Measurements from ENCODE around the gene PCBP3. TPM values are rescaled to one million over a fixed set of nuclear protein-coding genes. Genes with fewer than 3 reads are reported as not detected.

Gene PCBP3
- total RNA-seq, 1 experiment from 2014 or later: 15.2 TPM

- peaks cover 47% of the 10 kb centered on the region for H3K4me1 ChIP-seq (replicated peaks)
- H3K4me3 ChIP-seq: peak overlapping the region; percentile 26
- peak overlapping the region; percentile 83 for H3K27ac ChIP-seq
- peak; percentile 86 to 91 for DNase-seq (ENCODE audit: low read depth in 1 of 2, low spot score in 2 of 2)
- H3K27me3 ChIP-seq (replicated peaks): no peaks in the 10 kb centered on the region
- H3K36me3 ChIP-seq: peaks cover 10% of the 10 kb centered on the region
- H3K9me3 ChIP-seq (replicated peaks): no peaks in the 10 kb centered on the region
These were observed 221.7 kb downstream of the PCBP3 start for GRCh38 chr21:45865106-45865835.

- H3K9me3 ChIP-seq (replicated peaks): no peaks in the 10 kb centered on the region
- H3K27ac ChIP-seq: peak overlapping the region; percentile 83
- no peaks in the 10 kb centered on the region for H3K27me3 ChIP-seq (replicated peaks)
These were observed 223.0 kb downstream of the PCBP3 start for GRCh38 chr21:45866551-45866950.

GRCh38 chr21:45867041-45867666, 223.6 kb downstream of the PCBP3 start:
- peak in 1 of 2 experiments; percentile 35 for DNase-seq (ENCODE audit: low read depth in 1 of 2, low spot score in 2 of 2)
- Histone ChIP-seq H3K27ac (no peak overlapping the region), H3K36me3 (peaks cover 12% of the 10 kb centered on the region), H3K27me3 (replicated peaks) (no peaks in the 10 kb centered on the region), H3K4me3 (no peak overlapping the region), H3K4me1 (replicated peaks) (peaks cover 52% of the 10 kb centered on the region), H3K9me3 (replicated peaks) (no peaks in the 10 kb centered on the region)

More at GRCh38 chr21:45866551-45866950, 223.0 kb downstream of the PCBP3 start:
- peaks cover 52% of the 10 kb centered on the region for H3K4me1 ChIP-seq (replicated peaks)
- peak in 1 of 2 experiments; percentile 44 for DNase-seq (ENCODE audit: low read depth in 1 of 2, low spot score in 2 of 2)
- peaks cover 12% of the 10 kb centered on the region for H3K36me3 ChIP-seq
- no peak overlapping the region for H3K4me3 ChIP-seq

GRCh38 chr21:45867671-45868081, 224.2 kb downstream of the PCBP3 start:
- Histone ChIP-seq H3K4me1 (replicated peaks) (peaks cover 52% of the 10 kb centered on the region), H3K27me3 (replicated peaks) (no peaks in the 10 kb centered on the region), H3K36me3 (peaks cover 12% of the 10 kb centered on the region), H3K4me3 (no peak overlapping the region), H3K27ac (no peak overlapping the region), H3K9me3 (replicated peaks) (no peaks in the 10 kb centered on the region)
- DNase-seq (ENCODE audit: low read depth in 1 of 2, low spot score in 2 of 2): peak in 1 of 2 experiments; percentile 32

- peaks cover 52% of the 10 kb centered on the region for H3K4me1 ChIP-seq (replicated peaks)
- no peak overlapping the region for H3K27ac ChIP-seq
- H3K4me3 ChIP-seq: no peak overlapping the region
- H3K27me3 ChIP-seq (replicated peaks): no peaks in the 10 kb centered on the region
- peak in 1 of 2 experiments; percentile 40 for DNase-seq (ENCODE audit: low read depth in 1 of 2, low spot score in 2 of 2)
- no peaks in the 10 kb centered on the region for H3K9me3 ChIP-seq (replicated peaks)
- peaks cover 12% of the 10 kb centered on the region for H3K36me3 ChIP-seq
These were observed 224.6 kb downstream of the PCBP3 start for GRCh38 chr21:45868086-45868485.

- peaks cover 52% of the 10 kb centered on the region for H3K4me1 ChIP-seq (replicated peaks)
- no peak overlapping the region for H3K27ac ChIP-seq
- H3K4me3 ChIP-seq: no peak overlapping the region
- no peaks in the 10 kb centered on the region for H3K9me3 ChIP-seq (replicated peaks)
- no peaks in the 10 kb centered on the region for H3K27me3 ChIP-seq (replicated peaks)
- peaks cover 12% of the 10 kb centered on the region for H3K36me3 ChIP-seq
- peak in 1 of 2 experiments; percentile 32 for DNase-seq (ENCODE audit: low read depth in 1 of 2, low spot score in 2 of 2)
These were observed 225.0 kb downstream of the PCBP3 start for GRCh38 chr21:45868488-45868887.

- peak; percentile 50 to 76 for DNase-seq (ENCODE audit: low read depth in 1 of 2, low spot score in 2 of 2)
These were observed 225.8 kb downstream of the PCBP3 start for GRCh38 chr21:45869121-45870007.

GRCh38 chr21:45870421-45870820, 226.9 kb downstream of the PCBP3 start:
- Histone ChIP-seq H3K36me3 (peaks cover 12% of the 10 kb centered on the region), H3K4me1 (replicated peaks) (peaks cover 49% of the 10 kb centered on the region), H3K9me3 (replicated peaks) (no peaks in the 10 kb centered on the region), H3K27ac (no peak overlapping the region), H3K4me3 (no peak overlapping the region), H3K27me3 (replicated peaks) (no peaks in the 10 kb centered on the region)
- peak in 1 of 2 experiments; percentile 42 for DNase-seq (ENCODE audit: low read depth in 1 of 2, low spot score in 2 of 2)

More at GRCh38 chr21:45869121-45870007, 225.8 kb downstream of the PCBP3 start:
- H3K4me3 ChIP-seq: no peak overlapping the region
- peaks cover 12% of the 10 kb centered on the region for H3K36me3 ChIP-seq
- H3K27ac ChIP-seq: no peak overlapping the region
- H3K27me3 ChIP-seq (replicated peaks): no peaks in the 10 kb centered on the region
- peaks cover 49% of the 10 kb centered on the region for H3K4me1 ChIP-seq (replicated peaks)
- no peaks in the 10 kb centered on the region for H3K9me3 ChIP-seq (replicated peaks)

GRCh38 chr21:45870851-45871615, 227.5 kb downstream of the PCBP3 start:
- Histone ChIP-seq H3K9me3 (replicated peaks) (no peaks in the 10 kb centered on the region), H3K4me3 (no peak overlapping the region), H3K27ac (no peak overlapping the region), H3K36me3 (peaks cover 12% of the 10 kb centered on the region), H3K27me3 (replicated peaks) (no peaks in the 10 kb centered on the region), H3K4me1 (replicated peaks) (peaks cover 49% of the 10 kb centered on the region)
- DNase-seq (ENCODE audit: low read depth in 1 of 2, low spot score in 2 of 2): peak in 1 of 2 experiments; percentile 40

GRCh38 chr21:45871616-45872236, 228.2 kb downstream of the PCBP3 start:
- no peak overlapping the region for H3K27ac ChIP-seq
- peak in 1 of 2 experiments; percentile 37 for DNase-seq (ENCODE audit: low read depth in 1 of 2, low spot score in 2 of 2)

GRCh38 chr21:45872471-45872870, 228.9 kb downstream of the PCBP3 start:
- DNase-seq (ENCODE audit: low read depth in 1 of 2, low spot score in 2 of 2): peak in 1 of 2 experiments; percentile 38
- H3K9me3 ChIP-seq (replicated peaks): no peaks in the 10 kb centered on the region

More at GRCh38 chr21:45871616-45872236, 228.2 kb downstream of the PCBP3 start:
- Histone ChIP-seq H3K9me3 (replicated peaks) (no peaks in the 10 kb centered on the region), H3K4me3 (no peak overlapping the region), H3K36me3 (peaks cover 12% of the 10 kb centered on the region), H3K27me3 (replicated peaks) (no peaks in the 10 kb centered on the region), H3K4me1 (replicated peaks) (peaks cover 45% of the 10 kb centered on the region)

GRCh38 chr21:45872902-45873301, 229.4 kb downstream of the PCBP3 start:
- no peak overlapping the region for H3K27ac ChIP-seq
- no peak overlapping the region for H3K4me3 ChIP-seq
- peak in 1 of 2 experiments; percentile 25 for DNase-seq (ENCODE audit: low read depth in 1 of 2, low spot score in 2 of 2)
- H3K9me3 ChIP-seq (replicated peaks): no peaks in the 10 kb centered on the region
- peaks cover 40% of the 10 kb centered on the region for H3K4me1 ChIP-seq (replicated peaks)
- peaks cover 2% of the 10 kb centered on the region; the same call in 1 of the 2 replicates for H3K36me3 ChIP-seq
- no peaks in the 10 kb centered on the region for H3K27me3 ChIP-seq (replicated peaks)

More at GRCh38 chr21:45872471-45872870, 228.9 kb downstream of the PCBP3 start:
- Histone ChIP-seq H3K4me3 (no peak overlapping the region), H3K27ac (no peak overlapping the region), H3K27me3 (replicated peaks) (no peaks in the 10 kb centered on the region), H3K4me1 (replicated peaks) (peaks cover 40% of the 10 kb centered on the region), H3K36me3 (peaks cover 6% of the 10 kb centered on the region)

Data from SJSA1 (cell line).